Measurements from ENCODE around the gene SIM2. TPM values are rescaled to one million over a fixed set of nuclear protein-coding genes. Genes with fewer than 3 reads are reported as not detected.

The SIM2 gene
- total RNA-seq, 2 experiments from 2014 or later = not detected

GRCh38 chr21:36791695-36792470 is 93.0 kb downstream of the SIM2 start:
- no peak for DNase-seq
- no peaks in the 10 kb centered on the region for H3K27me3 Mint-ChIP-seq
- H3K4me3 Mint-ChIP-seq = no peak overlapping the region
- H3K9me3 Mint-ChIP-seq = peaks cover 6% of the 10 kb centered on the region
- peaks cover 13% of the 10 kb centered on the region for H3K36me3 Mint-ChIP-seq
- peaks cover 3% of the 10 kb centered on the region for H3K4me1 Mint-ChIP-seq
- H3K27ac Mint-ChIP-seq = no peak overlapping the region

GRCh38 chr21:36792505-36792967 is 93.6 kb downstream of the SIM2 start:
- H3K4me1 Mint-ChIP-seq = peaks cover 3% of the 10 kb centered on the region
- no peak for DNase-seq
- no peaks in the 10 kb centered on the region for H3K27me3 Mint-ChIP-seq
- H3K4me3 Mint-ChIP-seq = no peak overlapping the region
- H3K9me3 Mint-ChIP-seq = peaks cover 6% of the 10 kb centered on the region
- peaks cover 16% of the 10 kb centered on the region for H3K36me3 Mint-ChIP-seq
- no peak overlapping the region for H3K27ac Mint-ChIP-seq

- peaks cover 21% of the 10 kb centered on the region for H3K9me3 Mint-ChIP-seq
- H3K4me1 Mint-ChIP-seq = peaks cover 3% of the 10 kb centered on the region
- no peaks in the 10 kb centered on the region for H3K27me3 Mint-ChIP-seq
- H3K27ac Mint-ChIP-seq = no peak overlapping the region
- no peak for DNase-seq
- H3K36me3 Mint-ChIP-seq = peaks cover 39% of the 10 kb centered on the region
- H3K4me3 Mint-ChIP-seq = no peak overlapping the region
These were observed 97.2 kb downstream of the SIM2 start for GRCh38 chr21:36796070-36796469.

- H3K4me3 Mint-ChIP-seq = no peak overlapping the region
- H3K36me3 Mint-ChIP-seq = peaks cover 46% of the 10 kb centered on the region
- H3K4me1 Mint-ChIP-seq = no peaks in the 10 kb centered on the region
- no peak overlapping the region for H3K27ac Mint-ChIP-seq
- no peaks in the 10 kb centered on the region for H3K27me3 Mint-ChIP-seq
- DNase-seq = no peak
- H3K9me3 Mint-ChIP-seq = peaks cover 21% of the 10 kb centered on the region
These were observed 99.6 kb downstream of the SIM2 start for GRCh38 chr21:36798491-36798890.

Other genes starting within 250 kb of the SIM2 start
- not detected for gene CLDN14, start 219.0 kb upstream of the SIM2 start, total RNA-seq

Data from activated naive CD8-positive, alpha-beta T cell treated with anti-CD3 and anti-CD28 coated beads for 36 hours (primary cell).